ENCODE measurements around the gene ANKRD13B.
A peak's percentile ranks its signal among the peaks of the same experiment; 100 is the strongest.

ANKRD13B gene

GRCh38 chr17:29588562-29589411, 4.1 kb upstream of the ANKRD13B start:
- H3K9me3 ChIP-seq (ENCODE audit: control insufficient read depth in 1 of 2, low read length in 2 of 2): no peaks in the 10 kb centered on the region
- H3K27me3 ChIP-seq (ENCODE audit: control insufficient read depth in 1 of 2, insufficient read depth in 2 of 2, low read length in 2 of 2): no peaks in the 10 kb centered on the region
- H3K27ac ChIP-seq (ENCODE audit: low read depth, low read length): no peak overlapping the region
- H3K9ac ChIP-seq (ENCODE audit: low read depth in 1 of 2, low read length in 2 of 2): peak overlapping the region; percentile 68 to 87
- peaks cover 53 to 60% of the 10 kb centered on the region in 2 donors for H3K4me1 ChIP-seq (ENCODE audit: control insufficient read depth in 1 of 2, insufficient read depth in 2 of 2, low read length in 2 of 2)
- peak overlapping the region; percentile 84 to 89 for H3K4me3 ChIP-seq (ENCODE audit: low read depth in 1 of 2, low read length in 2 of 2)
- H3K36me3 ChIP-seq (ENCODE audit: control insufficient read depth in 1 of 2, insufficient read depth in 2 of 2, low read length in 2 of 2): no peaks in the 10 kb centered on the region

DNA sequence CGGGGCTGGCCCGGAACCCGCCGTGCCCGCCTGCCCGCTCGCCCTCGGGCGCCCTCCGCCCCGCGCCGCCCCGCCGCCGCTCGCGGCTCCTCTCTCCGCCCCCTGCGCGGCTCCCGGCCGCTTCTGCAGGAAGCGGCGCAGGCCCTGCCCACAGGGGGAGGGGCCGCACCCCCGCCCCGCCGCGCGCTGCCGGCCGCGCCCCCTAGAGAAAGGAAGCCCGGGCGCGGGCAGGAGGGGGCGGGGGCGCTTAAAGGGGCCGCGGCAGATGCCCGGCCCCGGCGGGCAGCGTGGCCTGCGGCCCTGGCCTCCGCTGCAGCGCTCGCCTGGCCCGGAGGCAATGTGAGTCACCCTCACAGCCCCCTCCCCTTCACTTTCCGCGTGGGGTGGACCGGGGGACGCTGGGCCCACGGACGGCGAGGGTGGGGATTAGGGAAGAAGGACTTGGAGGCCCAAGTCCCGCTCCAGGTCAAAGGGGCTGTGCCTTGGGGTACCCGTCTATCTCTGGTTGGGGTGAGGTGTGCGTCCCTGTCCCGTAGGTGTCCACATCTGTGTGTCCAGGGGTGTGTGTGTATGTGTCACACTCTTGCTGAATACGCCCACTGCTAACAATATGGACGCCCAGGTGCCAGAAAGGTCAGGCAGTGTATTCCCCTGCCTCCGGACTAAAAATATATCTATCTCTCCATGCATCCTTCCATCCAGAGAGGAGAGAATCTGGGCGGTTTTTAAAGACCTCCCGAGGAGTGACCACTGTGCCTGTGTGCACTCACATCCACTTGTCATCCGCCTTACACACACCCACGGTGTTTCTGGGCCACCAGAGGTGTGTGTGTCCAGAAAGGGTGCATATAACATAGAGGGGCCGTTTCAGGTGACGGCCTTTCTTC, 3.2 kb upstream of the ANKRD13B start, which contains the start of gene GIT1:
Gene GIT1 (minus strand): TSS at position 125 of the 887 bp plus-strand sequence. CDS start 270 bp downstream, outside the sequence.
- H3K4me1 ChIP-seq (ENCODE audit: control insufficient read depth in 1 of 2, insufficient read depth in 2 of 2, low read length in 2 of 2): peaks cover 55 to 60% of the 10 kb centered on the region in 2 donors
- H3K36me3 ChIP-seq (ENCODE audit: control insufficient read depth in 1 of 2, insufficient read depth in 2 of 2, low read length in 2 of 2): no peaks in the 10 kb centered on the region
- H3K9me3 ChIP-seq (ENCODE audit: control insufficient read depth in 1 of 2, low read length in 2 of 2): no peaks in the 10 kb centered on the region
- peak within 1 kb of the TSS; percentile 76 to 87 for H3K9ac ChIP-seq (ENCODE audit: low read depth in 1 of 2, low read length in 2 of 2)
- peak within 1 kb of the TSS; percentile 84 to 89 for H3K4me3 ChIP-seq (ENCODE audit: low read depth in 1 of 2, low read length in 2 of 2)
- no peaks in the 10 kb centered on the region for H3K27me3 ChIP-seq (ENCODE audit: control insufficient read depth in 1 of 2, insufficient read depth in 2 of 2, low read length in 2 of 2)
- H3K27ac ChIP-seq (ENCODE audit: low read depth, low read length): peak within 1 kb of the TSS; percentile 65

DNA sequence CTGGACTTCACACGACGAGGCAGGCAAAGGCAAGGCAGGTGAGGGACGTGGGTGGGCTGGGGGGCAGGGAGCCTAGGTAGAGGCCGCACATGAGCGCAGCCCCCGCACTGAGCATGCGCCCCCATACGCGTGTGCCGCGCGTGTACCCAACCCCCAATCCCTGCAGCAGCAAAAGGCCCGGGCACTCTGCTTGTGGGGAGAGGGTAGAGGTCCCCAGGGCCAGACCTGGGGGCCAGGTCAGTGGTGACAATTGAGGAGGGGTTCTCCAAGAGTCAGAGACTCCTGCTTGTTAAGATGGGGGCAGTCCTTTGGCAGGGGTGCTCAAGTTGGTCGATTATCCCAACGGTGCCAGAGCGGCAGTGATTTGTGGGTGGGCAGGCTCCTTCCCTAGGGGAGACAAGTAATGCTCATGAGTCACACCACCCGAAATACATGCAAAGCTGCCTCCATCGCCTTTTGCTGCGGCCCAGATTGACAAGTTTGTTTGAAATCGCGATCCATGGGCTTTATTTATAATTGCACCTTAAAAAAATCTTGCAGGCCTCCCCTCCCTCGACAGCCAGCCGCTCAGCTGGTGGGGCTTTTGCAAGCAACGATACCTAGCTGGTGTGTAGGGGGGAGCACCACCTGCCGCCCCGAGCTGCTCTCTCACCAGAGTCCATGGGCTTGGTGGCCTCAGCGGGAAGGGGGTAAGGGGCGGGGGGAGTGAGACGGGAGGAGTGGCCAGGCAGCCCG, 2.4 kb upstream of the ANKRD13B start:
- H3K4me1 ChIP-seq (ENCODE audit: control insufficient read depth in 1 of 2, insufficient read depth in 2 of 2, low read length in 2 of 2): peaks cover 49 to 53% of the 10 kb centered on the region in 2 donors

DNA sequence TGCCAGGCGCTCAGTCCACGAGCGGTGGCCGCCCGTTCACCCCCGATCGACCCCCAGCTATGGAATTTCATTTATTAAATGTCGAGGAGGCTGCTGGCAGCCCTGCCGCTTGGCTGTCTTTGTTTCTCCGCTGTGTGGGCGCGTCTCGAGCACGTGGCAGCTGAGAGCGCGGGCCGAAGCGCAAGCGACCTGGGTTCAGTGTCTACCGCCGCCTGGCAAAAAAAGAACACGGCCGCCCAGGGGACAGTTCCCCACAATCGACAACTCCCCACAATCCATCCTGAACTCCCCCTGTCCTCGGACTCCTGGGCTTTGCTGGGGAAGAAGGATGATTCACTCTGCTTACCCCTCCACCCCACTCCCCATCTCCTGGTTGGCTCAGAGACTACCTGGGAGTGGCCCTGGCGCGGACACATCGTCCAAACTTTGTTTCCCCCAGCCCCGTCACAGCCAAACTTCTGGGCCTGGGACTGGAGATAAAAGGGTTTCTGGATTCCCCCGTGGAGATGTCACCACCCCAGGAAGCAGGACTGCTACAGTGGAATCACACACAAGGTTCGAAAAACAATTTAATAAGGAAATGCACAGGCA, 1.7 kb upstream of the ANKRD13B start:
- no peak overlapping the region for H3K27ac ChIP-seq (ENCODE audit: low read depth, low read length)
- peak overlapping the region; percentile 55 to 58 for H3K4me3 ChIP-seq (ENCODE audit: low read depth in 1 of 2, low read length in 2 of 2)

More for the DNA sequence above, 2.4 kb upstream of the ANKRD13B start:
- Histone ChIP-seq H3K4me3 (ENCODE audit: low read depth in 1 of 2, low read length in 2 of 2) (peak overlapping the region; percentile 76), H3K27ac (ENCODE audit: low read depth, low read length) (no peak overlapping the region), H3K9me3 (ENCODE audit: control insufficient read depth in 1 of 2, low read length in 2 of 2) (no peaks in the 10 kb centered on the region), H3K36me3 (ENCODE audit: control insufficient read depth in 1 of 2, insufficient read depth in 2 of 2, low read length in 2 of 2) (no peaks in the 10 kb centered on the region), H3K9ac (ENCODE audit: low read depth in 1 of 2, low read length in 2 of 2) (peak overlapping the region in 1 of 2 donors; percentile 69), H3K27me3 (ENCODE audit: control insufficient read depth in 1 of 2, insufficient read depth in 2 of 2, low read length in 2 of 2) (no peaks in the 10 kb centered on the region)

DNA sequence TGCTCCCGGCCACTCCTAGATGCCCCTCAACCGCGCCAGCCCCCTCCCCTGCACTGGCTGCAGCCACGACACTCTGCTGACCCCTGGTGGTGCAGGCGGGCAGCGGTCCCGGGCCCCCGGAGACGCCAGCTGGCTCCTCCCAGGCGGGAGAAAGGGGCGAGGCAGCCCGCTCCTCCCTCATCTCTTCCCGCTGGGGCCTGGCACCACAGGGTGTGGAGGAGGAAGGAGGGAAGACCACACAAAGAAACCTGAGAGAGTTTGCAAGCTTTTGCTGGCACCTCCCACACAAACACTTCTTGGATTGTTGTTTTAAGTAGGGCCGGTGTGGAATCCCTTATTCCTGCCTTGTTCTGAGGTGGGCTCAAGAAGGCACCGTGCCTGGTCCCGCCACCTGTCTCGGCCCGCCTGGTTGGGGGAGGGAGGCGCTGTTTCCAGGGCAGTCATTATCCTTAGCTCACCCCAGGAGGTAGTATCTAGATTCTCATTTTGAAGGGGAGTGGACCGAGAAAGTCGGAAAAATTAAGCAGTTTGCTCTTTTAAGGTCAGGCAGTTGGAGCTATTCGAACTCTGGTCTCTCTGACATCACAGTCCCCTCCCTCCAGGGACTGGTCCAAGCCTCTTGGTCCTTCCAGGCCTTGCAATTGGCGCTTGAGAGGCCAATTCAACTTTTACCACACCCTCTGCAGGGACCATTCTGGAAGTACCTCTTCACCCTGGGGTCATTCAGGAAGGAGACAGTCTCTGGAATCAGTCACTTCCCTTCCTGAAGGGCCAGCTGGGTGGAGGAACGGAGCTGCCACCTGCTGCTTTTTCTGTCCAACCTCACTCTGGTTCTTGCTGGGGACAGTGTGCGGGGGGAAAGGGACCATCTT, 959 bp upstream of the ANKRD13B start:
- Histone ChIP-seq H3K4me3 (ENCODE audit: low read depth in 1 of 2, low read length in 2 of 2) (peak overlapping the region; percentile 55 to 70), H3K27ac (ENCODE audit: low read depth, low read length) (no peak overlapping the region), H3K4me1 (ENCODE audit: control insufficient read depth in 1 of 2, insufficient read depth in 2 of 2, low read length in 2 of 2) (peaks cover 44 to 49% of the 10 kb centered on the region in 2 donors), H3K36me3 (ENCODE audit: control insufficient read depth in 1 of 2, insufficient read depth in 2 of 2, low read length in 2 of 2) (no peaks in the 10 kb centered on the region), H3K9me3 (ENCODE audit: control insufficient read depth in 1 of 2, low read length in 2 of 2) (no peaks in the 10 kb centered on the region), H3K27me3 (ENCODE audit: control insufficient read depth in 1 of 2, insufficient read depth in 2 of 2, low read length in 2 of 2) (no peaks in the 10 kb centered on the region), H3K9ac (ENCODE audit: low read depth in 1 of 2, low read length in 2 of 2) (peak overlapping the region; percentile 32 to 46)

More for the DNA sequence above, 1.7 kb upstream of the ANKRD13B start:
- no peaks in the 10 kb centered on the region for H3K27me3 ChIP-seq (ENCODE audit: control insufficient read depth in 1 of 2, insufficient read depth in 2 of 2, low read length in 2 of 2)
- peaks cover 49 to 51% of the 10 kb centered on the region in 2 donors for H3K4me1 ChIP-seq (ENCODE audit: control insufficient read depth in 1 of 2, insufficient read depth in 2 of 2, low read length in 2 of 2)
- H3K9ac ChIP-seq (ENCODE audit: low read depth in 1 of 2, low read length in 2 of 2): no peak overlapping the region
- H3K9me3 ChIP-seq (ENCODE audit: control insufficient read depth in 1 of 2, low read length in 2 of 2): no peaks in the 10 kb centered on the region
- H3K36me3 ChIP-seq (ENCODE audit: control insufficient read depth in 1 of 2, insufficient read depth in 2 of 2, low read length in 2 of 2): no peaks in the 10 kb centered on the region

GRCh38 chr17:29593591-29594518, 923 bp downstream of the ANKRD13B start:
- Histone ChIP-seq H3K9ac (ENCODE audit: low read depth in 1 of 2, low read length in 2 of 2) (no peak overlapping the region), H3K27ac (ENCODE audit: low read depth, low read length) (no peak overlapping the region), H3K27me3 (ENCODE audit: control insufficient read depth in 1 of 2, insufficient read depth in 2 of 2, low read length in 2 of 2) (no peaks in the 10 kb centered on the region), H3K9me3 (ENCODE audit: control insufficient read depth in 1 of 2, low read length in 2 of 2) (no peaks in the 10 kb centered on the region), H3K4me3 (ENCODE audit: low read depth in 1 of 2, low read length in 2 of 2) (peak overlapping the region; percentile 57 to 61), H3K36me3 (ENCODE audit: control insufficient read depth in 1 of 2, insufficient read depth in 2 of 2, low read length in 2 of 2) (no peaks in the 10 kb centered on the region), H3K4me1 (ENCODE audit: control insufficient read depth in 1 of 2, insufficient read depth in 2 of 2, low read length in 2 of 2) (peaks cover 29 to 38% of the 10 kb centered on the region in 2 donors)

DNA sequence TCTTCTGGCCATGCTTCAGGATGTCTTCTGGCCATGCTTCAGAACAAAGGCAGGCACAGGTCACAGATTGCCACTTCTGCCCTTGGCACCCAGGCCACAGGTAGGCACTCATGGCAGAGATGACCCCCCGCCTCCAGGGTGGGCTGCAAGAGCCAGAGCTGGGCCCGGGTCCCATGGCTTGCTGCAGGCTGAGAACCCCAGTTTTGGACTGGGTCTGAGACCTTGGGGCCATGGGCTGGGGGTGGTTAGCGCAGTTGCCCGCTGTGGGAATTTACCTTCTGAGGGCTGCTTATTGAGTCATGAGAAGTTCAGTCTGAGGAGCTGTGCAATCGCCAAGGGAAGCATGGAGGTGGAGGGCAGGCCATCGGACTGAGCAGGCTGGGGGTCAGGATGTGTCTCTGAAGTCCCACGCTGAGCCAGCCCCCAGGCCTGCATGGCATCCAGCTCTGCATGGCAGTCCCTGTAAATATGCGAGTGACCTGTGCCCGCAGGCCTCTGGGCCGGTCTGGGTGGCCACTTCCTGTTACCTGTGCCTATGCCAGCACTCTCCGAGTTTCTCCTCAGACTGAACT, 1.7 kb downstream of the ANKRD13B start:
- Histone ChIP-seq H3K9me3 (ENCODE audit: control insufficient read depth in 1 of 2, low read length in 2 of 2) (no peaks in the 10 kb centered on the region), H3K4me1 (ENCODE audit: control insufficient read depth in 1 of 2, insufficient read depth in 2 of 2, low read length in 2 of 2) (peaks cover 29 to 38% of the 10 kb centered on the region in 2 donors), H3K4me3 (ENCODE audit: low read depth in 1 of 2, low read length in 2 of 2) (peak overlapping the region in 1 of 2 donors; percentile 57), H3K27ac (ENCODE audit: low read depth, low read length) (no peak overlapping the region), H3K27me3 (ENCODE audit: control insufficient read depth in 1 of 2, insufficient read depth in 2 of 2, low read length in 2 of 2) (no peaks in the 10 kb centered on the region), H3K9ac (ENCODE audit: low read depth in 1 of 2, low read length in 2 of 2) (no peak overlapping the region), H3K36me3 (ENCODE audit: control insufficient read depth in 1 of 2, insufficient read depth in 2 of 2, low read length in 2 of 2) (no peaks in the 10 kb centered on the region)

Data from duodenal mucosa (tissue), 2 donors.